BE2C (cell line): ENCODE measurements around the gene CPT1A.

Source experiments
- DNase-seq: peaks from one replicate; pipeline ENCODE4 v3.0.0-alpha.2; 2020
- H3K27me3 ChIP-seq: fragments of 250-450 bp; sonication (Bioruptor Pico); 2 replicates; pipeline ENCODE4 v1.5.1; 2020; ENCODE audit warnings: mild to moderate bottlenecking
- H3K36me3 ChIP-seq: fragments of 250-450 bp; sonication (Bioruptor Pico); 2 replicates; pipeline ENCODE4 v1.5.1; 2020; ENCODE audit warnings: mild to moderate bottlenecking
- H3K4me1 ChIP-seq: fragments of 250-450 bp; sonication (Bioruptor Pico); 2 replicates; pipeline ENCODE4 v1.5.1; 2020
- H3K4me3 ChIP-seq: 2 replicates; pipeline ENCODE4 v1.5.1; 2011; ENCODE audit warnings: low read depth, low read length
- H3K9me3 ChIP-seq: fragments of 250-450 bp; sonication (Bioruptor Pico); 2 replicates; pipeline ENCODE4 v1.5.1; 2020
- TF ChIP-seq, protein P1 (sequence below): IDR thresholded peaks from 2 replicates; pipeline ENCODE4 v1.5.1; 2012; ENCODE audit warnings: mild to moderate bottlenecking, low read depth, low read length

The CPT1A gene

DNA sequence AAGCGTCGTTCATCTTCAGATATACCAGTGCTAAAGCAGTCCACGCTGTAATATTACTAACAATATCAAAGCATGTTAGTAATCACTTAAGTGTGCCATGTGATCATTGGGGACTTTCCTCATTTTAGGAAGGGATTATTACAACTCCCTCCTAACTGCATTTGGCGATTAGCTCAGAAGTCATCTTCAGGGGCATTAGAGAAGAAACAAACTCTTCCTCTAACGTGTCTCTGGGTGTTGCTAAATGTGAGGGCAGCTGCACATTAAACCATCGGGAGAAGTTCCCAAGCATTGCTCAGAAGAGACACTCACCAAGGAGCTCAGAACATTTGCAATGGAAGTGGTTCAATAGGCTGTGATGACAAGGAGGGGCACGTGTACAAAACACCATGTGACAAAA lies 107.6 kb downstream of the CPT1A start:
- no peak for DNase-seq
- TF ChIP-seq, protein P1, sequence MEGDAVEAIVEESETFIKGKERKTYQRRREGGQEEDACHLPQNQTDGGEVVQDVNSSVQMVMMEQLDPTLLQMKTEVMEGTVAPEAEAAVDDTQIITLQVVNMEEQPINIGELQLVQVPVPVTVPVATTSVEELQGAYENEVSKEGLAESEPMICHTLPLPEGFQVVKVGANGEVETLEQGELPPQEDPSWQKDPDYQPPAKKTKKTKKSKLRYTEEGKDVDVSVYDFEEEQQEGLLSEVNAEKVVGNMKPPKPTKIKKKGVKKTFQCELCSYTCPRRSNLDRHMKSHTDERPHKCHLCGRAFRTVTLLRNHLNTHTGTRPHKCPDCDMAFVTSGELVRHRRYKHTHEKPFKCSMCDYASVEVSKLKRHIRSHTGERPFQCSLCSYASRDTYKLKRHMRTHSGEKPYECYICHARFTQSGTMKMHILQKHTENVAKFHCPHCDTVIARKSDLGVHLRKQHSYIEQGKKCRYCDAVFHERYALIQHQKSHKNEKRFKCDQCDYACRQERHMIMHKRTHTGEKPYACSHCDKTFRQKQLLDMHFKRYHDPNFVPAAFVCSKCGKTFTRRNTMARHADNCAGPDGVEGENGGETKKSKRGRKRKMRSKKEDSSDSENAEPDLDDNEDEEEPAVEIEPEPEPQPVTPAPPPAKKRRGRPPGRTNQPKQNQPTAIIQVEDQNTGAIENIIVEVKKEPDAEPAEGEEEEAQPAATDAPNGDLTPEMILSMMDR: no peak
- Histone ChIP-seq H3K27me3 (no peaks in the 10 kb centered on the region), H3K4me1 (0 out of 2 replicates have a peak, but pooled peaks cover 6% of the 10 kb centered on the region), H3K9me3 (no peaks in the 10 kb centered on the region), H3K36me3 (no peaks in the 10 kb centered on the region), H3K4me3 (no peak overlapping the region)

DNA sequence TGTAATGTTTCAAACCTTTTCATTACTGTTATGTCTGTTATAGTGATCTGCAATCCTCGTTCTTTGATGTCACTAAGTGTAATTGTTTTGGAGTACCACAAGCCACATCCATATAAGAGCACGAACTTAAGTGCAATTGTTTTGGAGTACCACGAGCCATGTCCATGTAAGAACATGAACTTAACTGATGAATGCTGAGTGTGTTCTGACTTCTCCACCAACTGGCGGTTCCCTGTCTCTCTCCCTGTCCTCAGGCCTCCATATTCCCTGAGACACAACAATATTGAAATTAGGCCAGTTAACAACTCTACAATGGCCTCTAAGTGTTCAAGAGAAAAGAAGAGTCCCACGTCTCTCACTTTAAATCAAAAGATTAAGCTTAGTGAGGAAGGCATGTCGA lies 113.9 kb downstream of the CPT1A start:
- no peak overlapping the region for H3K4me3 ChIP-seq
- TF ChIP-seq, protein P1: peak; percentile 39; the same call in 1 of the 2 replicates
- no peak for DNase-seq

DNA sequence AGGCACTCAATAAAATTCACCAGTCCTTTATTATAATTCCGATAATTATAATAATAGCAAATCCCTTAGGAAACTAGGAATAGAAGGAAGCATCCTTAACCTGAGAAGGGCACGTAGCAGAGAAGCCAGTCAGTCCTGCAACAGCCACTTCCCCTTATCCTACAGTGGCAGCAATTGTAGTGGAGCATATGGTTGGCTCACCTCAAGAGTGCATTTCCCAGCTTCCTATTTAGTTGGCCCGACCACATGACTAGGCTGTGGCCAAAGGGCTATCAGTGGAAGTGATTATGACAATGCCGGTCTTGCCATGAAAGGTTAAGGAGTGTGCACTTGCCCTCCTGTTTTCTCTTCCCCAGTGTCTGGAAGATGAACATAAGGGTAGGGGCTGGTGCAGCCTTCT lies 117.4 kb downstream of the CPT1A start:
- Histone ChIP-seq H3K36me3 (no peaks in the 10 kb centered on the region), H3K4me3 (no peak overlapping the region), H3K27me3 (no peaks in the 10 kb centered on the region), H3K4me1 (no peaks in the 10 kb centered on the region), H3K9me3 (no peaks in the 10 kb centered on the region; the same call in 1 of the 2 replicates)
- TF ChIP-seq, protein P1: no peak
- no peak for DNase-seq

More for the DNA sequence above, 113.9 kb downstream of the CPT1A start:
- no peaks in the 10 kb centered on the region for H3K9me3 ChIP-seq
- no peaks in the 10 kb centered on the region for H3K36me3 ChIP-seq
- H3K4me1 ChIP-seq: no peaks in the 10 kb centered on the region
- H3K27me3 ChIP-seq: no peaks in the 10 kb centered on the region

DNA sequence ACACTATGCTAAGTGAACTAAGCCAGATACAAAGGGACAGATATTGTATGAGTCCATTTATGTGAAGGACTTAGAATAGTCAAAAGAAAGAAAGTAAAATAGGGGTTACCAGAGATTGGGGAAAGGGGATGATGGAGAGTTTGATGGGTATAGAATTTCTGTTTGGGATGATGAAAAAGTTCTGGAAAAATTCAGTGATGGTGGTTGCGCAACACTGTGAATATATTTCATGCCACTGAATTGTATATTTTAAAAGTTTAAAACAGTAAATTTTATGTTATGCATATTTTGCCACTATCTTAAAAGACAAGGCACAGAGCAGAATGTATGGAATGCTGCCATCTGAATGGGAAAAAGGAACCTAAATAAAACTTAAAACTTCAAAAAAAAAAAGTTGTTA lies 119.6 kb downstream of the CPT1A start:
- TF ChIP-seq, protein P1: no peak
- Histone ChIP-seq H3K36me3 (no peaks in the 10 kb centered on the region), H3K4me3 (no peak overlapping the region), H3K27me3 (no peaks in the 10 kb centered on the region), H3K9me3 (no peaks in the 10 kb centered on the region; the same call in 1 of the 2 replicates), H3K4me1 (no peaks in the 10 kb centered on the region)
- no peak for DNase-seq

DNA sequence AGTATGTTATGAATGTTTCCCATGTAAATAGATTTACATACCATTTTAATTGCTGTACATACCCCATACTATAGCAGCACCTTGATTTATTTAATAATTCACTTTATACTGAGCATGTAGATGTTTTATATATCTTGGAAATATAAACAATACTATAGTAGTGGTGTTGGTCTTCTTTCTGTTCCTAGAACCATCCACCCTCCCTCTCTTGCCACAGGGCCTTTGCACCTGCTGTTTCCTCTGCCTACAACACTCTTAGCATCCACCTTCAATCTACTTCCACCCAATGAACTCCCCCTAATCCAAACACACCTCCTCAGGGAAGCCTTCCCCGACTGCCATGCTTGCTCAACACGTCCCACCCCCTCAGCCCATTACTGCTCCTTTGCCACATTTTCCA lies 120.6 kb downstream of the CPT1A start:
- H3K4me3 ChIP-seq: no peak overlapping the region
- H3K9me3 ChIP-seq: peaks cover 3% of the 10 kb centered on the region
- TF ChIP-seq, protein P1: no peak
- no peak for DNase-seq
- no peaks in the 10 kb centered on the region for H3K36me3 ChIP-seq
- H3K4me1 ChIP-seq: no peaks in the 10 kb centered on the region
- no peaks in the 10 kb centered on the region for H3K27me3 ChIP-seq

DNA sequence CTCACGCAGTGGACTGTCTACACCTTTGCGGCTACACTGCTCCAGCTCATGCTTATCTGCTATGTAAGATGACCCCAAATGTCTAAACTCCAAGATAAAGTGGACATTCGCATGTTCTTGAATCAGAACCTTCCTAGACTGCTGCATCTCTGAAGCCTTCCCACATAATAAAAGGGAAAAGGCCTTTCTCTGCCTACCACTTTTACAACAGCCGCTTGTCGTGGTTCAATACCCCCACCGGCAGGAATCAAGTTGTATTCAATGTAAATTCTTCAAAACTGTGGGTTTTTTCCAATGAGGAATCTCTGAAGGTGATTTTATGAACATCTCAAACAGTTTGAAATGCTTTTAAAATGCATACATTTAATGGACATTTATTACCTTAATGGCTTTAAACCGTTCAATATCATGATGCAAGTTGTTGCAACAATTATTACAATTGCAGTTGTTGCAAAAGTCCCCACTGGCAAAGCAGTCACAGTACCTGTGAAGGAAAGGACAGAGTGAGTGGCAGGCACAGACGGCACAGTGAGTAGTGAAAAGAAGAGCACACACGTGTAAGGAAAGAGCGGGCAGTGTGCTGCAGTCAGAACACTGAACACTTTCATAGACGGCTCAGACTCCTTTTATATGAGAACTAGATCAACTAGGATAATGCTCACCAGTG lies 126.1 kb downstream of the CPT1A start:
- DNase-seq: no peak
- Histone ChIP-seq H3K27me3 (no peaks in the 10 kb centered on the region), H3K36me3 (no peaks in the 10 kb centered on the region), H3K9me3 (peaks cover 3% of the 10 kb centered on the region), H3K4me1 (no peaks in the 10 kb centered on the region), H3K4me3 (no peak overlapping the region)
- TF ChIP-seq, protein P1: no peak
